OCI-LY1 (cell line): Measurements from ENCODE around the gene CFAP58.

Source experiments
- H2AFZ ChIP-seq: fragments of 200-600 bp; sonication (generic), shearing (Covaris generic); 2 replicates; pipeline ENCODE4 v1.6.0; 2014; ENCODE audit warnings: antibody characterized with exemption, mild to moderate bottlenecking, low read length
- H3F3A ChIP-seq: fragments of 200-600 bp; sonication (generic), shearing (Covaris generic); 2 replicates; pipeline ENCODE4 v1.6.0; 2014; ENCODE audit warnings: mild to moderate bottlenecking, antibody characterized with exemption, low read length, moderate library complexity; ENCODE audit not compliant: insufficient read depth
- H3K27ac ChIP-seq: fragments of 200-600 bp; sonication (generic); 2 replicates; pipeline ENCODE4 v1.5.1; 2014; ENCODE audit warnings: low read length, mixed run types, mild to moderate bottlenecking, low read depth; ENCODE audit not compliant: poor library complexity, severe bottlenecking
- H3K27me3 ChIP-seq: fragments of 200-600 bp; sonication (generic); 2 replicates; pipeline ENCODE4 v1.6.0; 2014; ENCODE audit warnings: antibody characterized with exemption, mild to moderate bottlenecking, low read length, moderate library complexity; ENCODE audit not compliant: insufficient read depth
- H3K36me3 ChIP-seq: fragments of 200-600 bp; sonication (generic); 2 replicates; pipeline ENCODE4 v1.6.1; 2014; ENCODE audit warnings: mild to moderate bottlenecking, antibody characterized with exemption, low read length, moderate library complexity, mixed read lengths; ENCODE audit not compliant: insufficient read depth
- H3K4me1 ChIP-seq: fragments of 200-600 bp; sonication (generic); 2 replicates; pipeline ENCODE4 v1.5.1; 2014; ENCODE audit warnings: mild to moderate bottlenecking, low read length, moderate library complexity; ENCODE audit not compliant: insufficient read depth, severe bottlenecking
- H3K4me2 ChIP-seq: fragments of 200-600 bp; sonication (generic), shearing (Covaris generic); 2 replicates; pipeline ENCODE4 v1.6.1; 2014; ENCODE audit warnings: low read length
- H3K4me3 ChIP-seq: fragments of 200-600 bp; sonication (generic); 2 replicates; pipeline ENCODE4 v1.5.1; 2014; ENCODE audit warnings: low read length, low read depth, mild to moderate bottlenecking, mixed read lengths; ENCODE audit not compliant: poor library complexity, severe bottlenecking
- H3K79me2 ChIP-seq: fragments of 200-600 bp; shearing (Covaris generic); 2 replicates; pipeline ENCODE4 v1.6.1; 2016; ENCODE audit warnings: mixed run types, low read length, mixed read lengths; ENCODE audit not compliant: insufficient read depth
- H3K9ac ChIP-seq: fragments of 200-600 bp; sonication (generic), shearing (Covaris generic); 2 replicates; pipeline ENCODE4 v1.6.1; 2014; ENCODE audit warnings: mild to moderate bottlenecking, low read length, mixed read lengths
- H3K9me2 ChIP-seq: fragments of 200-600 bp; sonication (generic), shearing (Covaris generic); 2 replicates; pipeline ENCODE4 v1.6.1; 2014; ENCODE audit warnings: low read depth, mild to moderate bottlenecking, low read length, mixed read lengths
- H3K9me3 ChIP-seq: fragments of 200-600 bp; shearing (Covaris generic); 2 replicates; pipeline ENCODE4 v1.6.1; 2014; ENCODE audit warnings: low read length, mixed read lengths
- H4K20me1 ChIP-seq: fragments of 200-600 bp; sonication (generic), shearing (Covaris generic); 2 replicates; pipeline ENCODE4 v1.6.0; 2016; ENCODE audit warnings: mild to moderate bottlenecking, low read length; ENCODE audit not compliant: insufficient read depth
- EZH2 ChIP-seq: fragments of 200-600 bp; sonication (generic), shearing (Covaris generic); IDR thresholded peaks from 2 replicates; pipeline ENCODE4 v1.8.0; 2017; ENCODE audit warnings: borderline replicate concordance, mixed run types, mild to moderate bottlenecking, antibody characterized with exemption, low read length, moderate library complexity, mixed read lengths
- TF ChIP-seq, protein P1 (sequence below): fragments of 200-600 bp; sonication (generic), shearing (Covaris generic); IDR thresholded peaks from 2 replicates; pipeline ENCODE4 v1.5.1; 2017; ENCODE audit warnings: mild to moderate bottlenecking, antibody characterized with exemption, low read length, moderate library complexity, mixed read lengths

Gene CFAP58

DNA sequence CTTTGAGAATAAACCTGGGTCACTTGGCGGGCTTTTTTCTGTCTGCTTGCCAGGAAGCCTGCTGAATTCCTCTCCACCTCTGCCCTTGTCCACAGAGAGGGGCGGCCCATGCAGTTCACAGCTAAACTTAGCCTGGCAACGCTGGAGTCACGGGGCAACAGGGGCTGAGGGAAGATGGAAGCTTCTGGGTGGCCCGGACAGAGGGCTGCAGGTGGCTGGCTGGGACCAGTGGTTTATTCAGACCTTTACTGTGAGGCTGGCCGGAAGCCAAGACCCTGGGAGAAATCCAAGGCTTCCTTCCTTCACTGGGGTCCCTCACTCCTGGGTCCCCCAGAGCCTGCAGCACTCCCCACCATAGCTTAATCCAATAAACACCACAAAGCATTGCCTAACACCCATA is 32.4 kb upstream of the CFAP58 start:
- H3K27me3 ChIP-seq = no peaks in the 10 kb centered on the region
- no peaks in the 10 kb centered on the region for H3K9me2 ChIP-seq
- TF ChIP-seq, protein P1, sequence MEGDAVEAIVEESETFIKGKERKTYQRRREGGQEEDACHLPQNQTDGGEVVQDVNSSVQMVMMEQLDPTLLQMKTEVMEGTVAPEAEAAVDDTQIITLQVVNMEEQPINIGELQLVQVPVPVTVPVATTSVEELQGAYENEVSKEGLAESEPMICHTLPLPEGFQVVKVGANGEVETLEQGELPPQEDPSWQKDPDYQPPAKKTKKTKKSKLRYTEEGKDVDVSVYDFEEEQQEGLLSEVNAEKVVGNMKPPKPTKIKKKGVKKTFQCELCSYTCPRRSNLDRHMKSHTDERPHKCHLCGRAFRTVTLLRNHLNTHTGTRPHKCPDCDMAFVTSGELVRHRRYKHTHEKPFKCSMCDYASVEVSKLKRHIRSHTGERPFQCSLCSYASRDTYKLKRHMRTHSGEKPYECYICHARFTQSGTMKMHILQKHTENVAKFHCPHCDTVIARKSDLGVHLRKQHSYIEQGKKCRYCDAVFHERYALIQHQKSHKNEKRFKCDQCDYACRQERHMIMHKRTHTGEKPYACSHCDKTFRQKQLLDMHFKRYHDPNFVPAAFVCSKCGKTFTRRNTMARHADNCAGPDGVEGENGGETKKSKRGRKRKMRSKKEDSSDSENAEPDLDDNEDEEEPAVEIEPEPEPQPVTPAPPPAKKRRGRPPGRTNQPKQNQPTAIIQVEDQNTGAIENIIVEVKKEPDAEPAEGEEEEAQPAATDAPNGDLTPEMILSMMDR = no peak
- TF ChIP-seq EZH2 = no peak
- H3K36me3 ChIP-seq = no peaks in the 10 kb centered on the region
- no peaks in the 10 kb centered on the region for H4K20me1 ChIP-seq
- peaks cover 32% of the 10 kb centered on the region for H3K4me1 ChIP-seq
- no peak overlapping the region for H2AFZ ChIP-seq
- no peak overlapping the region for H3K4me3 ChIP-seq
- H3F3A ChIP-seq = no peaks in the 10 kb centered on the region
- H3K4me2 ChIP-seq = no peak overlapping the region
- no peak overlapping the region for H3K27ac ChIP-seq
- H3K79me2 ChIP-seq = no peaks in the 10 kb centered on the region
- no peaks in the 10 kb centered on the region for H3K9me3 ChIP-seq
- H3K9ac ChIP-seq = no peak overlapping the region

DNA sequence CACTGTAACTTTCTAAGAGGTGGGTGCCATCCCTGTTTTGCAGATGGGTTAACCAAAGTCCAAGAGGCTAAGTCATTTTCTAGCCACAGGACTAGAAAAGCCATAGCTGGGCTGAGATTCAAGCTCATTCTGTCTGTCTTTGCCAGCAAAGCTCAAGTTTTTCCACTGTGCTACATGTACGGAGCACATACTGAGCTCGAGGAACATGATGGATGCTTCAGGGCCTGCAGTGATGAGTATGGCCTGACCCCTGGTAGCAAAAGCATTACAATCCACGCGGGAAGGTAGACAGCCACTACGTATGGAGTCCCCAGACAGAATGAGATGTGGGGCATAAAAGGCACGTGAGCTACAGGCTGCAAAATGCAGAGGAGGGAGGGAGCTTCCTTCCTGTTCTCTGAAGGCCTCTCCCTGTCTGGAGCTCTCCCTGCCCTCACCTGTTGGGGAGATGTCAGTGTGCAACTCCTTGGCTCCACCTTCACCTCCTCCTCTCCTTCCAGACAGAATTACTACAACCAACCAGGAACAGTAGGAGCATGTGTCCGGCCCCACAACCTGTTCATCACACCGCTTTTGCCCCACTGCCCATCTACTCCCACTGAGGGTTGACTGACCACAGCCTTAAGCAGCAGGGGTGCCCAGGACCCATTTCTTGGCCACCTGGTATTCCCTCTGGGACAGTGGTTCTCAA is 31.8 kb upstream of the CFAP58 start:
- no peak overlapping the region for H3K9ac ChIP-seq
- no peak overlapping the region for H2AFZ ChIP-seq
- TF ChIP-seq, protein P1 = no peak
- TF ChIP-seq EZH2 = no peak
- H3K9me2 ChIP-seq = no peaks in the 10 kb centered on the region
- no peak overlapping the region for H3K4me3 ChIP-seq
- no peak overlapping the region for H3K27ac ChIP-seq
- H3K79me2 ChIP-seq = no peaks in the 10 kb centered on the region
- no peaks in the 10 kb centered on the region for H3F3A ChIP-seq
- H3K4me2 ChIP-seq = no peak overlapping the region; the same call in 1 of the 2 replicates
- no peaks in the 10 kb centered on the region for H3K36me3 ChIP-seq
- H4K20me1 ChIP-seq = no peaks in the 10 kb centered on the region
- peaks cover 32% of the 10 kb centered on the region for H3K4me1 ChIP-seq
- H3K27me3 ChIP-seq = no peaks in the 10 kb centered on the region
- H3K9me3 ChIP-seq = no peaks in the 10 kb centered on the region

DNA sequence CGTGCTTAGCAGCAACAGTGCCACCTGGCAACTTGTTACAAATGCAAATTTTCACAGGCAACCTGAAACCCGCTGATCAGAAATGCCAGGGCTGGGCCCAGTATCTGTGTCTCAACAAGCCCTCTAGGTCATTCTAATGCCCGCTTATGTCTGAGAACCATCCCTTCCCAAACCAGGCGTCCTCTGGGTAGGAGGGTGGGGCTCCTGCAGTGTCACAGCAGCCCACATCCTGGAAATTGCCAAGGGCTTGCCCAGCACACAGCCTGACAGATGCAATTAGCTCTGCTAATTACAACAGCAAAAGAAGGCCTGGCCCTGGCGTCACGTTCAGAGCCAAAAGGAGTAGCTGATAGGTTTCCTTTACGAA is 31.2 kb upstream of the CFAP58 start:
- peaks cover 30% of the 10 kb centered on the region for H3K4me1 ChIP-seq
- H3K9ac ChIP-seq = no peak overlapping the region; the same call in 1 of the 2 replicates
- no peaks in the 10 kb centered on the region for H3K79me2 ChIP-seq
- H3K27ac ChIP-seq = peak overlapping the region; percentile 28
- no peak overlapping the region for H3K4me3 ChIP-seq
- H2AFZ ChIP-seq = no peak overlapping the region
- TF ChIP-seq, protein P1 = no peak
- no peak for TF ChIP-seq EZH2
- H3K4me2 ChIP-seq = peak overlapping the region; percentile 7; the same call in 1 of the 2 replicates
- H3K36me3 ChIP-seq = no peaks in the 10 kb centered on the region
- H4K20me1 ChIP-seq = no peaks in the 10 kb centered on the region
- no peaks in the 10 kb centered on the region for H3K27me3 ChIP-seq
- H3F3A ChIP-seq = no peaks in the 10 kb centered on the region
- H3K9me3 ChIP-seq = no peaks in the 10 kb centered on the region
- H3K9me2 ChIP-seq = no peaks in the 10 kb centered on the region
